ENCODE data around the gene DNASE2.

DNASE2 gene

GRCh38 chr19:12886969-12887747, 5.9 kb upstream of the DNASE2 start, which contains the start of gene KLF1:
KLF1 (minus strand) TSS chr19:12887201; CDS start chr19:12887140, 61 bp downstream.
- DNase-seq (ENCODE audit: low read depth in 2 of 2, low spot score in 1 of 2) = no peak

GRCh38 chr19:12886651-12886968, 5.4 kb upstream of the DNASE2 start:
- no peak for DNase-seq (ENCODE audit: low read depth in 2 of 2, low spot score in 1 of 2)

- no peak for DNase-seq (ENCODE audit: low read depth in 2 of 2, low spot score in 1 of 2)
Measured at GRCh38 chr19:12885749-12886650, 4.8 kb upstream of the DNASE2 start.

GRCh38 chr19:12884926-12885748, 3.9 kb upstream of the DNASE2 start:
- peak; percentile 64 to 76 for DNase-seq (ENCODE audit: low read depth in 2 of 2, low spot score in 1 of 2)

GRCh38 chr19:12884627-12884925, 3.3 kb upstream of the DNASE2 start:
- DNase-seq (ENCODE audit: low read depth in 2 of 2, low spot score in 1 of 2) = no peak

GRCh38 chr19:12884202-12884601, 3.0 kb upstream of the DNASE2 start:
- DNase-seq (ENCODE audit: low read depth in 2 of 2, low spot score in 1 of 2) = no peak

- no peak for DNase-seq (ENCODE audit: low read depth in 2 of 2, low spot score in 1 of 2)
Measured at GRCh38 chr19:12882589-12882988, 1.3 kb upstream of the DNASE2 start.

GRCh38 chr19:12880551-12881171, 588 bp downstream of the DNASE2 start:
- DNase-seq (ENCODE audit: low read depth in 2 of 2, low spot score in 1 of 2) = no peak

- no peak for DNase-seq (ENCODE audit: low read depth in 2 of 2, low spot score in 1 of 2)
Measured at GRCh38 chr19:12875086-12875485, 6.2 kb downstream of the DNASE2 start.

GRCh38 chr19:12873891-12874745, 7.1 kb downstream of the DNASE2 start:
- no peak for DNase-seq (ENCODE audit: low read depth in 2 of 2, low spot score in 1 of 2)

GRCh38 chr19:12872941-12873890, 8.0 kb downstream of the DNASE2 start:
- peak in 1 of 2 donors; percentile 40 for DNase-seq (ENCODE audit: low read depth in 2 of 2, low spot score in 1 of 2)

GRCh38 chr19:12872255-12872654, 9.0 kb downstream of the DNASE2 start:
- DNase-seq (ENCODE audit: low read depth in 2 of 2, low spot score in 1 of 2) = no peak

GRCh38 chr19:12871681-12872080, 9.6 kb downstream of the DNASE2 start:
- DNase-seq (ENCODE audit: low read depth in 2 of 2, low spot score in 1 of 2) = no peak

- DNase-seq (ENCODE audit: low read depth in 2 of 2, low spot score in 1 of 2) = no peak
Measured at GRCh38 chr19:12868540-12869112, 12.6 kb downstream of the DNASE2 start.

GRCh38 chr19:12867120-12868099, 13.8 kb downstream of the DNASE2 start:
- DNase-seq (ENCODE audit: low read depth in 2 of 2, low spot score in 1 of 2) = peak in 1 of 2 donors; percentile 49

GRCh38 chr19:12866416-12867119, 14.7 kb downstream of the DNASE2 start:
- DNase-seq (ENCODE audit: low read depth in 2 of 2, low spot score in 1 of 2) = no peak

Data from stimulated activated CD8-positive, alpha-beta memory T cell treated with anti-CD3 and anti-CD28 coated beads, Interleukin-4, amount 100 ng/mL, for 4 hours (primary cell).